PC-3 (cell line): ENCODE results near the gene KRT83. TPM values are rescaled to one million over a fixed set of nuclear protein-coding genes. Genes with fewer than 3 reads are reported as not detected.
A peak's percentile ranks its signal among the peaks of the same experiment; 100 is the strongest.
"Not testable (repeated sequence)": the region's sequence is repeated elsewhere in the genome, so short reads cannot be mapped to it uniquely, and the experiment has no call there.

Experiments used
- ATAC-seq: fragments of 200-7000 bp; cut with Tn5 transposase; 2 replicates; pipeline ENCODE4 v1.9.1; 2020; ENCODE audit warnings: mild to moderate bottlenecking, moderate library complexity
- BruUV-seq: library from RNA; stranded (reverse); fragments of 400-500 nt; replicated peaks from 2 replicates; lab custom pipeline; 2021; lab: Mats Ljungman, UMichigan
- CTCF ChIA-PET: fragments of 300-600 bp; sonication (Branson Sonifier 250); formaldehyde crosslinking; loops from one replicate; lab custom pipeline; 2022; ENCODE audit warnings: antibody characterized with exemption; lab: Charles Lee
- POLR2A ChIA-PET: fragments of 300-600 bp; sonication (Branson Sonifier 250); formaldehyde crosslinking; loops from one replicate; lab custom pipeline; 2022; ENCODE audit warnings: antibody characterized with exemption; ENCODE audit not compliant: unreplicated experiment; lab: Charles Lee
- DNase-seq: peaks from one replicate; pipeline ENCODE4 v3.0.0-alpha.2; 2015
- H2AFZ ChIP-seq: fragments of 300-600 bp; sonication (generic); 2 replicates; pipeline ENCODE4 v1.6.0; 2016; ENCODE audit warnings: antibody characterized with exemption, low read length
- H3F3A ChIP-seq: fragments of 300-600 bp; sonication (generic); one replicate; pipeline ENCODE4 v1.6.0; 2017; ENCODE audit warnings: antibody characterized with exemption, low read length, control low read depth, mild to moderate bottlenecking; ENCODE audit not compliant: unreplicated experiment
- H3K27ac ChIP-seq: fragments of 300-600 bp; sonication (generic); 2 replicates; pipeline ENCODE4 v1.5.1; 2016; ENCODE audit warnings: mild to moderate bottlenecking, low read length
- H3K27me3 ChIP-seq: fragments of 300-600 bp; sonication (generic); 2 replicates; pipeline ENCODE4 v1.6.1; 2016; ENCODE audit warnings: low read length, mixed read lengths
- H3K36me3 ChIP-seq: fragments of 300-600 bp; sonication (generic); 2 replicates; pipeline ENCODE4 v1.6.1; 2016; ENCODE audit warnings: low read depth, mixed run types, low read length, mixed read lengths
- H3K4me1 ChIP-seq: fragments of 300-600 bp; sonication (generic); 2 replicates; pipeline ENCODE4 v1.5.1; 2016; ENCODE audit warnings: low read length; ENCODE audit not compliant: insufficient read depth
- H3K4me2 ChIP-seq: fragments of 300-600 bp; sonication (generic); 2 replicates; pipeline ENCODE4 v1.6.0; 2016; ENCODE audit warnings: low read length
- H3K4me3 ChIP-seq: fragments of 300-600 bp; sonication (generic); 2 replicates; pipeline ENCODE4 v1.5.1; 2016; ENCODE audit warnings: mild to moderate bottlenecking, low read length, mixed read lengths
- H3K79me2 ChIP-seq: fragments of 300-600 bp; sonication (generic); 2 replicates; pipeline ENCODE4 v1.6.1; 2017; ENCODE audit warnings: low read length, mixed read lengths
- H3K9ac ChIP-seq: fragments of 300-600 bp; sonication (generic); 2 replicates; pipeline ENCODE4 v1.6.0; 2016; ENCODE audit warnings: mild to moderate bottlenecking, low read length
- H3K9me2 ChIP-seq: fragments of 300-600 bp; sonication (generic); replicated peaks from 2 replicates; pipeline ENCODE4 v1.6.1; 2016; ENCODE audit warnings: mixed run types, low read length, mixed read lengths
- H3K9me3 ChIP-seq: fragments of 300-600 bp; sonication (generic); 2 replicates; pipeline ENCODE4 v1.6.1; 2016; ENCODE audit warnings: low read length, mixed read lengths
- H4K20me1 ChIP-seq: fragments of 300-600 bp; sonication (generic); 2 replicates; pipeline ENCODE4 v1.6.1; 2016; ENCODE audit warnings: low read length, mixed read lengths
- CTCF ChIP-seq: fragments of 300-600 bp; sonication (generic); conservative IDR thresholded peaks from 2 replicates; pipeline ENCODE4 v1.5.1; 2017; ENCODE audit warnings: antibody characterized with exemption, low read depth, mild to moderate bottlenecking, low read length
- EZH2 ChIP-seq: fragments of 300-600 bp; sonication (generic); IDR thresholded peaks from one replicate; pipeline ENCODE4 v1.6.1; 2017; ENCODE audit warnings: antibody characterized with exemption, mild to moderate bottlenecking, low read length; ENCODE audit not compliant: unreplicated experiment
- EZH2phosphoT487 ChIP-seq: fragments of 300-600 bp; sonication (generic); IDR thresholded peaks from 2 replicates; pipeline ENCODE4 v1.6.1; 2018; ENCODE audit warnings: mild to moderate bottlenecking, antibody characterized with exemption, low read length, borderline replicate concordance
- intact Hi-C: fragments of 100-400 bp; cut with micrococcal nuclease; formaldehyde crosslinking; loops from 2 replicates; pipeline ENCODE4 v1.9.0; 2023
- total RNA-seq: library from RNA; depleted of rRNA; stranded (reverse); fragments of >200 nt; gene quantifications from 2 replicates; pipeline ENCODE4 v1.2.3, GENCODE V29; 2014

KRT83 gene
- total RNA-seq, 1 experiment from 2014 or later: 0.33 TPM

- no peak overlapping the region for H3K4me3 ChIP-seq
- no peaks in the 10 kb centered on the region for H3F3A ChIP-seq
- TF ChIP-seq CTCF: peak; percentile 56; the same call in 1 of the 2 replicates
- no peak for TF ChIP-seq EZH2phosphoT487
- no peak for TF ChIP-seq EZH2
- no peak overlapping the region for H3K4me2 ChIP-seq
- ChIA-PET CTCF (interaction anchor here (0.6 kb wide), 1 partner anchor 50 kb away, joined by 3 read pairs; no protein-coding TSS in a partner anchor), POLR2A (no interaction called here)
- intact Hi-C loops: no loop called here
- H3K36me3 ChIP-seq: no peaks in the 10 kb centered on the region
- no TSS peak for BruUV-seq
- no peaks in the 10 kb centered on the region for H3K79me2 ChIP-seq
- ATAC-seq (no peak), DNase-seq (no peak)
- H3K9ac ChIP-seq: no peak overlapping the region
- no peaks in the 10 kb centered on the region for H3K9me2 ChIP-seq
- no peak overlapping the region for H3K27ac ChIP-seq
- no peaks in the 10 kb centered on the region for H3K9me3 ChIP-seq
- no peaks in the 10 kb centered on the region for H3K27me3 ChIP-seq
- H4K20me1 ChIP-seq: no peaks in the 10 kb centered on the region
- peaks cover 11% of the 10 kb centered on the region for H3K4me1 ChIP-seq
- H2AFZ ChIP-seq: no peak overlapping the region
Measured at GRCh38 chr12:52305921-52306705, 15.1 kb downstream of the KRT83 start.

- ATAC-seq (peak; percentile 78), DNase-seq (peak; percentile 70)
- H3K36me3 ChIP-seq, H3K27me3 ChIP-seq, H3K4me2 ChIP-seq, H2AFZ ChIP-seq, CTCF ChIA-PET, H3K9me3 ChIP-seq, POLR2A ChIA-PET, intact Hi-C loops, H3F3A ChIP-seq, H4K20me1 ChIP-seq, H3K9me2 ChIP-seq, H3K27ac ChIP-seq, H3K9ac ChIP-seq, H3K4me3 ChIP-seq, BruUV-seq, H3K79me2 ChIP-seq: not testable (repeated sequence)
- peaks cover 11% of the 10 kb centered on the region for H3K4me1 ChIP-seq
Measured at GRCh38 chr12:52304941-52305411, 16.2 kb downstream of the KRT83 start.

GRCh38 chr12:52302242-52302914 is 18.8 kb downstream of the KRT83 start:
- ATAC-seq: peak; percentile 32; the same call in 1 of the 2 replicates
- POLR2A ChIA-PET, H3K4me2 ChIP-seq, H3K4me1 ChIP-seq, DNase-seq, H3K9me3 ChIP-seq, H3K79me2 ChIP-seq, H3F3A ChIP-seq, H3K9me2 ChIP-seq, H3K27me3 ChIP-seq, H2AFZ ChIP-seq, H3K27ac ChIP-seq, H4K20me1 ChIP-seq, BruUV-seq, H3K36me3 ChIP-seq, H3K4me3 ChIP-seq, CTCF ChIA-PET, H3K9ac ChIP-seq, intact Hi-C loops: not testable (repeated sequence)

GRCh38 chr12:52301721-52302120 is 19.5 kb downstream of the KRT83 start:
- intact Hi-C loops, H3F3A ChIP-seq, H3K4me3 ChIP-seq, H3K9ac ChIP-seq, H2AFZ ChIP-seq, H3K4me1 ChIP-seq, H4K20me1 ChIP-seq, CTCF ChIA-PET, POLR2A ChIA-PET, H3K4me2 ChIP-seq, H3K9me3 ChIP-seq, H3K27me3 ChIP-seq, BruUV-seq, H3K36me3 ChIP-seq, H3K27ac ChIP-seq, H3K9me2 ChIP-seq, DNase-seq, H3K79me2 ChIP-seq, ATAC-seq: not testable (repeated sequence)
